Measurements from ENCODE around the gene PRKCH. TPM values are rescaled to one million over a fixed set of nuclear protein-coding genes. Genes with fewer than 3 reads are reported as not detected.
A peak's percentile ranks its signal among the peaks of the same experiment; 100 is the strongest.

The PRKCH gene
- total and polyA plus RNA-seq, 2 of the 13 experiments (the other 11 are each of a cell fraction or from before 2014, with no cell fraction given) = 0.48 to 1.3 TPM

DNA sequence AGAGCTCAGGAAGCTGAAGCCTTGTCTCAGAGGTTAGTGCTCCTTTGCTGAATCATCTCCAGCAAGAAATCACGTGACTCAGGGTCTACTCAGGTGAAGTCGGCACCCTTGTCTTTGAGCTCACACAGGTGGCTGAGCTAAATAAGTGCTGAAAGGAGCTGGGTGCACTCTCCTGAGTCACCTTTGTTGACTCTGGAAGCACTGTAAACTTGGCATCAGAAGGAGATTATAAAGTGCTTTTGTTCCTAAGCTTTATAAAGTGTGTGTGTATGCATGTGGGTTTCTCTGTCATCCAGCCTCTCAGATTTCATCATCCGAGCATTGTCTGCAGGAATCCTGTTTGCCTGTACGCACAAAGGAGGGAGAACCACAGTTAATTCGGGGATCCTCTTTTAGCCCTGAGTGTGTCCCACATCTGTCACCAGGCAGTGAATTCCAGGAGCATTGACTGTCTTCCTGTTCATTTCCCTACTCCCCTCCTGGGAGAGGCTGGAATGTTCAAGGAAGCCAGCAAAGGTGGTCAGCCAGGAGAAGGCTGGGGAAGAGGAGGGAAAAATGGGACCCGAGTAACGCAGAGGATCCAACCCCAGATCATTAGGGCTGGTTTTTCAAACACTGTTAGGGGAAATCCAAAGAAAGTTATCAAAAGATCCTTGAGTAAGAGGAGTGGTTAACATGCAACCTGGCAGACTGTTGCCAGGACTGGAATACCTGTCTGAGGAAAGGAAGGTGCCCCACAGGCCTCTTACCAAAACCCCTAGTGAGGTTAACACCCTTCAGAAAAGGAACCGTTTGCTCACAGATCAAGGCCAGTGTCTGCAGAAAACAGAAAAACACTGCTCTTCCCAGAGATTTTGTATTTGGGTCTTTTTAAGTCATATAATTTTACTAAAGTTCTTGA, 216.4 kb downstream of the PRKCH start (continued):
- TF ChIP-seq, protein P1, sequence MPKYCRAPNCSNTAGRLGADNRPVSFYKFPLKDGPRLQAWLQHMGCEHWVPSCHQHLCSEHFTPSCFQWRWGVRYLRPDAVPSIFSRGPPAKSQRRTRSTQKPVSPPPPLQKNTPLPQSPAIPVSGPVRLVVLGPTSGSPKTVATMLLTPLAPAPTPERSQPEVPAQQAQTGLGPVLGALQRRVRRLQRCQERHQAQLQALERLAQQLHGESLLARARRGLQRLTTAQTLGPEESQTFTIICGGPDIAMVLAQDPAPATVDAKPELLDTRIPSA (CRISPR knock-in tag; IDR thresholded peaks at IDR 0.05; ENCODE audit: borderline replicate concordance) = no peak
- no peak for TF ChIP-seq SNRNP70 (IDR thresholded peaks at IDR 0.05; ENCODE audit: low read depth, low read length)
- no peak for TF ChIP-seq ZNF253 (CRISPR knock-in tag; IDR thresholded peaks at IDR 0.05; ENCODE audit: borderline replicate concordance)
- no peak for TF ChIP-seq PHF5A (CRISPR knock-in tag; IDR thresholded peaks at IDR 0.05; ENCODE audit: low read depth, unreplicated experiment)
- TF ChIP-seq, protein P2, sequence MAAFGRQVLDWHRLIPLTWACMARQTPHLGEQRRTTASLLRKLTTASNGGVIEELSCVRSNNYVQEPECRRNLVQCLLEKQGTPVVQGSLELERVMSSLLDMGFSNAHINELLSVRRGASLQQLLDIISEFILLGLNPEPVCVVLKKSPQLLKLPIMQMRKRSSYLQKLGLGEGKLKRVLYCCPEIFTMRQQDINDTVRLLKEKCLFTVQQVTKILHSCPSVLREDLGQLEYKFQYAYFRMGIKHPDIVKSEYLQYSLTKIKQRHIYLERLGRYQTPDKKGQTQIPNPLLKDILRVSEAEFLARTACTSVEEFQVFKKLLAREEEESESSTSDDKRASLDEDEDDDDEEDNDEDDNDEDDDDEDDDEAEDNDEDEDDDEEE (CRISPR knock-in tag; IDR thresholded peaks at IDR 0.05) = no peak
- TF ChIP-seq, protein P3, sequence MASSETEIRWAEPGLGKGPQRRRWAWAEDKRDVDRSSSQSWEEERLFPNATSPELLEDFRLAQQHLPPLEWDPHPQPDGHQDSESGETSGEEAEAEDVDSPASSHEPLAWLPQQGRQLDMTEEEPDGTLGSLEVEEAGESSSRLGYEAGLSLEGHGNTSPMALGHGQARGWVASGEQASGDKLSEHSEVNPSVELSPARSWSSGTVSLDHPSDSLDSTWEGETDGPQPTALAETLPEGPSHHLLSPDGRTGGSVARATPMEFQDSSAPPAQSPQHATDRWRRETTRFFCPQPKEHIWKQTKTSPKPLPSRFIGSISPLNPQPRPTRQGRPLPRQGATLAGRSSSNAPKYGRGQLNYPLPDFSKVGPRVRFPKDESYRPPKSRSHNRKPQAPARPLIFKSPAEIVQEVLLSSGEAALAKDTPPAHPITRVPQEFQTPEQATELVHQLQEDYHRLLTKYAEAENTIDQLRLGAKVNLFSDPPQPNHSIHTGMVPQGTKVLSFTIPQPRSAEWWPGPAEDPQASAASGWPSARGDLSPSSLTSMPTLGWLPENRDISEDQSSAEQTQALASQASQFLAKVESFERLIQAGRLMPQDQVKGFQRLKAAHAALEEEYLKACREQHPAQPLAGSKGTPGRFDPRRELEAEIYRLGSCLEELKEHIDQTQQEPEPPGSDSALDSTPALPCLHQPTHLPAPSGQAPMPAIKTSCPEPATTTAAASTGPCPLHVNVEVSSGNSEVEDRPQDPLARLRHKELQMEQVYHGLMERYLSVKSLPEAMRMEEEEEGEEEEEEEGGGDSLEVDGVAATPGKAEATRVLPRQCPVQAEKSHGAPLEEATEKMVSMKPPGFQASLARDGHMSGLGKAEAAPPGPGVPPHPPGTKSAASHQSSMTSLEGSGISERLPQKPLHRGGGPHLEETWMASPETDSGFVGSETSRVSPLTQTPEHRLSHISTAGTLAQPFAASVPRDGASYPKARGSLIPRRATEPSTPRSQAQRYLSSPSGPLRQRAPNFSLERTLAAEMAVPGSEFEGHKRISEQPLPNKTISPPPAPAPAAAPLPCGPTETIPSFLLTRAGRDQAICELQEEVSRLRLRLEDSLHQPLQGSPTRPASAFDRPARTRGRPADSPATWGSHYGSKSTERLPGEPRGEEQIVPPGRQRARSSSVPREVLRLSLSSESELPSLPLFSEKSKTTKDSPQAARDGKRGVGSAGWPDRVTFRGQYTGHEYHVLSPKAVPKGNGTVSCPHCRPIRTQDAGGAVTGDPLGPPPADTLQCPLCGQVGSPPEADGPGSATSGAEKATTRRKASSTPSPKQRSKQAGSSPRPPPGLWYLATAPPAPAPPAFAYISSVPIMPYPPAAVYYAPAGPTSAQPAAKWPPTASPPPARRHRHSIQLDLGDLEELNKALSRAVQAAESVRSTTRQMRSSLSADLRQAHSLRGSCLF (CRISPR knock-in tag; IDR thresholded peaks at IDR 0.05; ENCODE audit: borderline replicate concordance) = no peak
- peak; percentile 76 for TF ChIP-seq ERF (CRISPR knock-in tag; IDR thresholded peaks at IDR 0.05)
- TF ChIP-seq ZNF646 (CRISPR knock-in tag; IDR thresholded peaks at IDR 0.05) = no peak
- TF ChIP-seq ZNF746 (CRISPR knock-in tag; IDR thresholded peaks at IDR 0.05) = no peak; the same call in 1 of the 2 replicates
- TF ChIP-seq RORA (CRISPR knock-in tag; IDR thresholded peaks at IDR 0.05) = no peak
- no peak for TF ChIP-seq EEA1 (CRISPR knock-in tag; IDR thresholded peaks at IDR 0.05; ENCODE audit: borderline replicate concordance)
- TF ChIP-seq ZNF18 (CRISPR knock-in tag; IDR thresholded peaks at IDR 0.05; ENCODE audit: insufficient replicate concordance) = no peak
